Right forelimb (tissue), 1 donor: Measurements from ENCODE around the gene ZMIZ2.
"Not testable (repeated sequence)": the region's sequence is repeated elsewhere in the genome, so short reads cannot be mapped to it uniquely, and the experiment has no call there.

Experiments
- DNase-seq: peaks from one replicate; pipeline ENCODE4 v3.0.0-alpha.2; 2018

ZMIZ2 gene, protein sequence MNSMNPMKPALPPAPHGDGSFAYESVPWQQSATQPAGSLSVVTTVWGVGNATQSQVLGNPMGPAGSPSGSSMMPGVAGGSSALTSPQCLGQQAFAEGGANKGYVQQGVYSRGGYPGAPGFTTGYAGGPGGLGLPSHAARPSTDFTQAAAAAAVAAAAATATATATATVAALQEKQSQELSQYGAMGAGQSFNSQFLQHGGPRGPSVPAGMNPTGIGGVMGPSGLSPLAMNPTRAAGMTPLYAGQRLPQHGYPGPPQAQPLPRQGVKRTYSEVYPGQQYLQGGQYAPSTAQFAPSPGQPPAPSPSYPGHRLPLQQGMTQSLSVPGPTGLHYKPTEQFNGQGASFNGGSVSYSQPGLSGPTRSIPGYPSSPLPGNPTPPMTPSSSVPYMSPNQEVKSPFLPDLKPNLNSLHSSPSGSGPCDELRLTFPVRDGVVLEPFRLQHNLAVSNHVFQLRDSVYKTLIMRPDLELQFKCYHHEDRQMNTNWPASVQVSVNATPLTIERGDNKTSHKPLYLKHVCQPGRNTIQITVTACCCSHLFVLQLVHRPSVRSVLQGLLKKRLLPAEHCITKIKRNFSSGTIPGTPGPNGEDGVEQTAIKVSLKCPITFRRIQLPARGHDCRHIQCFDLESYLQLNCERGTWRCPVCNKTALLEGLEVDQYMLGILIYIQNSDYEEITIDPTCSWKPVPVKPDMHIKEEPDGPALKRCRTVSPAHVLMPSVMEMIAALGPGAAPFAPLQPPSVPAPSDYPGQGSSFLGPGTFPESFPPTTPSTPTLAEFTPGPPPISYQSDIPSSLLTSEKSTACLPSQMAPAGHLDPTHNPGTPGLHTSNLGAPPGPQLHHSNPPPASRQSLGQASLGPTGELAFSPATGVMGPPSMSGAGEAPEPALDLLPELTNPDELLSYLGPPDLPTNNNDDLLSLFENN

GRCh38 chr7:44748045-44748947 lies at the start of gene ZMIZ2:
TSS of gene ZMIZ2 (plus strand) at chr7:44748847. CDS start at chr7:44756250, 7,403 bp downstream.
- DNase-seq = peak; percentile 99

DNA sequence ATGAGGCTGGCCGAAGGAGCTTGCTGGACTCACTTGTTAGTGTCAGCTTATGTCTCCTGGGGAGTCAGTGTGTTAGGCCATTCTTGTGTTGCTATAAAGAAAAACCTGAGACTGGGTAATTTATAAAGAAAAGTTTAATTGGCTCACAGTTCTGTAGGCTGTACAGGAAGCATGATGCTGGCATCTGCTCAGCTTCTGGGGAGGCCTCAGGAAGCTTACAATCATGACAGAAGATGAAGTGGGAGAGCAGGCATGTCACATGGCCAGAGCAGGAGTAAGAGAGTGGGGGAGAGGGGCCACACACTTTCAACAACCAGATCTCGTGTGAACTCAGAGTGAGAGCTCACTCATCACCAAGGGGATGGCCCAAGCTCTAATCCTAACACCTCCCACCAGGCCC lies 49.0 kb upstream of the ZMIZ2 start:
- DNase-seq = not testable (repeated sequence)

DNA sequence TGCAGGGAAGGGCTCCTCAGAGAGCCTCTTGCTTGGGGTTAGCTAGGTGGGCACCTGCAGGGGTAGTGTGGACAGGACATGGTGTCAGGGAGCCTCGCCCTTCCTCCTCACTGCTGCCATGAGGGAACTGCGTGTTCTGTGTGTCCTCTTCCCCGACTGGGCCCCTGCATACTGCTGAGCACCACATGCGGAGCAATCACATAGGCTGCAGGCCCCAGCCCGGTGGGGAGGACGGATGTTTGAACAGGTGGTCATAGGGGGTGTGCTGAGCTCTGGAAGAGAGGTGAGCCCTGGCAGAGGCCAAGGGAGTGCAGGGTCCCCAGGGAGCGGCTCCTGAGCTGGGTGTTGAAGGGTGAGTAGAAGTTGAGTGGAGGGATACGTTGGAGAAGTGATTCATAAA lies 48.3 kb upstream of the ZMIZ2 start:
- DNase-seq = no peak

- not testable (repeated sequence) for DNase-seq
Observed at GRCh38 chr7:44703391-44703790, 45.3 kb upstream of the ZMIZ2 start.

- no peak for DNase-seq
Observed at GRCh38 chr7:44703921-44704320, 44.7 kb upstream of the ZMIZ2 start.

DNA sequence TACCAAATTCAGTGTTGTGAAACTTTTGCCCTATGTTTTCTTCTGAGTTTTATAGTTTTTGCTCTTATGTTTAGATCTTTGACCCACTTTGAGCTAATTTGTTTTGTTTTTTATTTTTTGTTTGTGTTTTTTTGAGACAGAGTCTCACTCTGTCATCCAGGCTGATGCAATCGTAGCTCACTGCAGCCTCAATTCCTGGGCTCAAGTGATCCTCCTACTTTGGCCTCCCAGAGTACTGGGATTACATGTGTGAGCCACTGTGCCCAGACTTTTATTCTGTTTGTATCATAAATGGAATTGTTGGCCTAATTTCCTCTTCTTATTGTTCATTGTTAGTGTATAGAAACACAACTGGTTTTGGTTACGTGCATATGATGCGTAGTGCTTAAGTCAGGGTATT lies 43.2 kb upstream of the ZMIZ2 start:
- DNase-seq = no peak

DNA sequence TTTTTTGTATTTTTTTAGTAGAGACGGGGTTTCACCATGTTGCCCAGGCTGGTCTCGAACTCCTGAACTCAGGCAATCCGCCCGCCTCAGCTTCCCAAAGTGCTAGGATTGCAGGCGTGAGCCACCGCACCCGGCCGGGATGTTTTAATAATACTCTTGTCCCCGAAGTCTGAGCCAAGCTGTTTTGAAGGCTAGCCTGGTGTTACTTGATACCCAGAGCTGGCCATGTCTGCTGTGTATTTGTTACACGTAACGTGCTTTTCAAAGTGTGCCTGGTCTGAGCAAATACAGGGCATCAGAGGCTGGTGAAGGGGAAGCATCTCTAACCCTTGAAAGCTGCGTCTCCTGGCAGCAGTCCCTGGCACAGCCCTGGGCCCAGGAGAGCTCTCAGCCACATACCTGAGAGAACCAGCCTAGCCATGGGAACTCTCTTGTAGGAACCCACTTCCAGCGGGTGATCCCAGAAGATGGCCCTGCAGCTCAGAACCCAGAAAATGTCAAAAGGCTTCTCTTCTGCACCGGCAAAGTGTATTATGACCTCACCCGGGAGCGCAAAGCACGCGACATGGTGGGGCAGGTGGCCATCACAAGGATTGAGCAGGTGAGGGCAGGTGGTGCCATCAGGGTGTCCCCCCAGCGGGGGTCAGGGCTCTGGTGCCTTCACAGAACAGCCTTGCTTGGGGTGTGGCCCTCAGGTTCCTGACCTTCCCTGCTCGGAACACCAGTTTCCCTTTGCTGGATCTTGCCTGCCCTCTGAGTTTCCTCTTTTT lies 41.7 kb upstream of the ZMIZ2 start:
- no peak for DNase-seq

- no peak for DNase-seq
Observed at GRCh38 chr7:44707558-44708230, 41.0 kb upstream of the ZMIZ2 start.

- no peak for DNase-seq
Observed at GRCh38 chr7:44709011-44709915, 39.4 kb upstream of the ZMIZ2 start.

- no peak for DNase-seq
Observed at GRCh38 chr7:44709945-44710596, 38.6 kb upstream of the ZMIZ2 start.

DNA sequence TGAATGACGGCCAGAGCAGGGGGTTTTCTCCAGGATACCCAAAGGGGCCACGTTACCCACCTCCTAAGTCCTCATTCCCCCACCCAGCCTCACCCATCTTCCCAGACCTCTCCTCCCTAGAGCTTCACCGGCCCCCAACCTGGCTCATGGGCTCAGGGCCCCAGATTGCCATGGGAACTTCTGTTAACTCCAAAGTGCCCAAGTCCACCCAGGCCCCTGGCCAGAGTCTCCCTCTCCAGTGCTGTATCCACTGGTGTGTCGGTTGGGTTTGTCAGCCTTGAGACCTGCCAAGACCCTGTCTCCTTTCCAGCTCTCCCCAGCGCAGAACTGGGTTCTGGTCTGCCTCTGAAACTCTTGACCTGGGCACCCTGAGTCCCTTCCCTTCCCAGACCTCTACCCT lies 37.1 kb upstream of the ZMIZ2 start:
- DNase-seq = no peak

DNA sequence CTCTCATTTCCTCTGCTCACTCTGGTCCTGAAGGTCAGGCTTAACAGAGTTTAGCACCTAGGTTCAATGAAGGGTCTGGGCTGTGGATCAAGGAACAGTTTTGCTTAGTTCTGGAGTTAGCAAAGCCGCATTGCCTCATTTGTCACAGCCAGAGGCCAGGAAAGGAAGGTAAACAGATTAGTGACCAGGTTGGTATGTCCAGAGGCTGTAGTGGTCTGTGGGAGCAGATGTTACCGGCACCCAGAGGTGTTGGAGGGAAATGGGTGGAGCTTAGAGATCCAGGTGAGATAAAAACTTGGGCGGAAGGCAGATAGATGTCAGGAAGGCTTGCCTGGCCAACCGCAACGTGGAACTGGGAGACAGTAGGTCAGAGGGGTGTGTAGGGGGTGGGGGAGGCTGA lies 36.6 kb upstream of the ZMIZ2 start:
- no peak for DNase-seq

- DNase-seq = no peak
Observed at GRCh38 chr7:44713141-44713540, 35.5 kb upstream of the ZMIZ2 start.

DNA sequence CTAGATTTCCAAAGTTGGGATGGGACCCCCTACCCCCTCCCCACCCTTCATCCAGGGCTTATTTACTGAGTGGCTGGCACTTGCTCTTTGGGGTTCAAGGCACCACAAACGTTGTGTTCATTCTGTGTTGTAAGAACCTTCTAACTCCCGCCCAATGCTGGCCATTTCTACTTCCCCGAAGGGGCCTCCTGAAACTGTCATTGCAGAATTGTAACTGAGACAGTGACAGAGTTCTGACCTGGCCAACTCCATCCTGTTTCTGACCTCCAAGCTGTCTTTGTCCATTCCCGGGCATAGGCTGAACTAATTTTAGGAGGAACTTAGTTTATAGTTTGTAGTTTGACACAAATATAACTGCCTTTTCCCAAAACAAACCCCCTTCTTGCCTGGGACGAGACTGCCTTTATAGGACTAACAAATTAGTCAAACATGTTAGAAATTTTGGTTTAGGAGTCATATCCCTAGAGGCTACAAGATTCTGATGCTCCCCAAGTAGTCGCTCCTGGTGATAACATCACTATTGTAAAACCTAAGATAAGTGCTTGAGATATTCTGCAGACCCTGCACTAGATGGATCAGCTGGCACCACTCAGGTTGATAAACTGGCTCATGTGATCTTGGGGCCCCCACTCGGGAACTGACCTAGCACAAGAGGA lies 34.8 kb upstream of the ZMIZ2 start:
- no peak for DNase-seq

DNA sequence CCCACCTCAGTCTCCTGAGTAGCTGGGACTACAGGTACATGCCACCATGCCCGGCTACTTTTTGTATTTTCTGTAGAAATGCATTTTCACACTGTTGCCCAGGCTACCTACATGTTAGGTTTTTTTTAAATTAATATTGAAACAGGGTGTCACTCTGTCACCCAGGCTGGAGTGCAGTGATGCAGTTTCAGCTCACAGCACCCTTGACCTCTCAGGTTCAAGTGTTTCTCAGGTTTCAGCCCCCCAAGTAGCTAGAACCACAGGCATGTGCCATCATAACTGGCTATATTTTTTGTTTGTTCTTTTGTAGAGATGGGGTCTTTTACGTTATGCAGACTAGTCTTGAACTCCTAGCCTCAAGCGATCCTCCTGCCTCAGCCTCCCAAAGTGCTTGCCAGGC lies 32.4 kb upstream of the ZMIZ2 start:
- no peak for DNase-seq

DNA sequence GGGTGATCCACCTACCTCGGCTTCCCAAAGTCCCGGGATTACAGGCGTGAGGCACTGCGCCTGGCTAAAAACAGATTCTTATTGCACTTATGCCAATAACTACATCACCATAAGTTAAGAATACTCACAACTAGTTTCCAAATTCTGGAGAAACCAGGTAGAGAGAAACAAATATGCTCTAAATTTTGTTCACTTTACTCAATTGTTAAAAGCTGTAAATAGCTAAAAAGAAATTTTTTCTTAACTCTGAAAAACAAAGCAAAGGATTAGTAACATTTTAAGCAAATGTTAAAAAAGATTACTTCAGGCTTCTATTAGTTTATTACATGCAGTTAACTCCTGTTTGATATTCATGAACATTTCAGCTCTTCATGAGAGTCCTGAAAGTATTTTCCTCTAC lies 28.3 kb upstream of the ZMIZ2 start:
- no peak for DNase-seq

DNA sequence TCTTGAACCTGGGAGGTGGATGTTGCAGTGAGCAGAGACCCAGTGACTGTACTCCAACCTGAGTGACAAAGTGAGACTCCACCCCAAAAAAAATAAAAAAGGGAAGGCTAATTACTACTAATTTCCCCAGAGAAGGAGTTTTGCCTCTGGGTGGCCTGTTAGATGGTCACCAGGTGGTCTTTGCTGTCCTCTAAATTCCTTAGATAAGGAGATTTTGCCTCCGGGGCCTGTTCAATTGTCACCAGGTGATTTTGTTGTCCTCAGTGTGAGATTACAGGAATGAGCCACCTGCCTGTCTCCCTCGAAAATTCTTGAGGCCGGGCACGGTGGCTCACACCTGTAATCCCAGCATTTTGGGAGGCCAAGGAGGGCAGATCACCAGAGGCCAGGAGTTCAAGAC lies 24.4 kb upstream of the ZMIZ2 start:
- no peak for DNase-seq

DNA sequence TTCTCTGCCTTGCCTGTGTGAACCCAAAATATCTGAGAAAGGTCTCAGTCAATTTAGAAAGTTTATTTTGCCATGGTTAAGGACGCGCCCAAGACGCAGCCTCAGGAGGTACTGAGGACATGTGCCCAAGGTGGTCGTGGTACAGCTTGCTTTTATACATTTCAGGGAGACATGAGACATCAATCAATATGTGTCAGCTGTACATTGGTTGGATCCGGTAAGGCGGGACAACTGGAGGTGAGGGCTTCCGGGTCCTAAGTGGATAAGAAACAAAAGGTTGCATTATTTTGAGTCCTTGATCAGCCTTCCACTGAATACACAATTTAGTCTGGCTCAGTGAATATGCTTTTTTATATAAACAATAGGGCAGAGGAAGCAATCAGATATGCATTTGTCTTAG lies 22.4 kb upstream of the ZMIZ2 start:
- DNase-seq = not testable (repeated sequence)
